ENCODE results near the gene DLEC1. TPM values are rescaled to one million over a fixed set of nuclear protein-coding genes. Genes with fewer than 3 reads are reported as not detected.
"Not testable (repeated sequence)": the region's sequence is repeated elsewhere in the genome, so short reads cannot be mapped to it uniquely, and the experiment has no call there.

The DLEC1 gene
- total RNA-seq, 1 experiment from 2014 or later = 1.3 TPM

GRCh38 chr3:38053813-38054498 lies 14.9 kb downstream of the DLEC1 start:
- not testable (repeated sequence) for H3K27me3 ChIP-seq (ENCODE audit: control insufficient read depth, insufficient read depth, low read length); H3K36me3 ChIP-seq (replicated peaks; ENCODE audit: control insufficient read depth, insufficient read depth, low read length); DNase-seq; H3K4me3 ChIP-seq (ENCODE audit: insufficient read depth, low read depth, low read length)

GRCh38 chr3:38054499-38055001 lies 15.5 kb downstream of the DLEC1 start:
- peaks cover 2% of the 10 kb centered on the region; the same call in 1 of the 2 replicates for H3K27me3 ChIP-seq (ENCODE audit: control insufficient read depth, insufficient read depth, low read length)
- DNase-seq = no peak

GRCh38 chr3:38059148-38059547 lies 20.1 kb downstream of the DLEC1 start:
- no peaks in the 10 kb centered on the region for H3K36me3 ChIP-seq (replicated peaks; ENCODE audit: control insufficient read depth, insufficient read depth, low read length)
- peaks cover 2% of the 10 kb centered on the region; the same call in 1 of the 2 replicates for H3K27me3 ChIP-seq (ENCODE audit: control insufficient read depth, insufficient read depth, low read length)
- no peak overlapping the region for H3K4me3 ChIP-seq (ENCODE audit: insufficient read depth, low read depth, low read length)
- DNase-seq = no peak

More at GRCh38 chr3:38054499-38055001, 15.5 kb downstream of the DLEC1 start:
- Histone ChIP-seq H3K36me3 (replicated peaks; ENCODE audit: control insufficient read depth, insufficient read depth, low read length) (no peaks in the 10 kb centered on the region), H3K4me3 (ENCODE audit: insufficient read depth, low read depth, low read length) (no peak overlapping the region)

- Histone ChIP-seq H3K4me3 (ENCODE audit: insufficient read depth, low read depth, low read length) (no peak overlapping the region), H3K36me3 (replicated peaks; ENCODE audit: control insufficient read depth, insufficient read depth, low read length) (no peaks in the 10 kb centered on the region)
- no peak for DNase-seq
These were observed 20.6 kb downstream of the DLEC1 start for GRCh38 chr3:38059591-38059990.

GRCh38 chr3:38062809-38063208 lies 23.8 kb downstream of the DLEC1 start:
- no peak overlapping the region for H3K4me3 ChIP-seq (ENCODE audit: insufficient read depth, low read depth, low read length)
- no peak for DNase-seq
- no peaks in the 10 kb centered on the region for H3K36me3 ChIP-seq (replicated peaks; ENCODE audit: control insufficient read depth, insufficient read depth, low read length)
- no peaks in the 10 kb centered on the region; the same call in 1 of the 2 replicates for H3K27me3 ChIP-seq (ENCODE audit: control insufficient read depth, insufficient read depth, low read length)

More at GRCh38 chr3:38059591-38059990, 20.6 kb downstream of the DLEC1 start:
- H3K27me3 ChIP-seq (ENCODE audit: control insufficient read depth, insufficient read depth, low read length) = peaks cover 2% of the 10 kb centered on the region; the same call in 1 of the 2 replicates

- not testable (repeated sequence) for H3K4me3 ChIP-seq (ENCODE audit: insufficient read depth, low read depth, low read length); H3K27me3 ChIP-seq (ENCODE audit: control insufficient read depth, insufficient read depth, low read length); H3K36me3 ChIP-seq (replicated peaks; ENCODE audit: control insufficient read depth, insufficient read depth, low read length); DNase-seq
These were observed 25.4 kb downstream of the DLEC1 start for GRCh38 chr3:38064453-38064852.

GRCh38 chr3:38067508-38068233 lies 28.7 kb downstream of the DLEC1 start:
- Histone ChIP-seq H3K36me3 (replicated peaks; ENCODE audit: control insufficient read depth, insufficient read depth, low read length) (no peaks in the 10 kb centered on the region), H3K4me3 (ENCODE audit: insufficient read depth, low read depth, low read length) (no peak overlapping the region), H3K27me3 (ENCODE audit: control insufficient read depth, insufficient read depth, low read length) (no peaks in the 10 kb centered on the region)
- DNase-seq = no peak

- DNase-seq = no peak
- Histone ChIP-seq H3K27me3 (ENCODE audit: control insufficient read depth, insufficient read depth, low read length) (no peaks in the 10 kb centered on the region), H3K4me3 (ENCODE audit: insufficient read depth, low read depth, low read length) (no peak overlapping the region), H3K36me3 (replicated peaks; ENCODE audit: control insufficient read depth, insufficient read depth, low read length) (no peaks in the 10 kb centered on the region)
These were observed 31.0 kb downstream of the DLEC1 start for GRCh38 chr3:38070013-38070412.

- DNase-seq; H3K27me3 ChIP-seq (ENCODE audit: control insufficient read depth, insufficient read depth, low read length); H3K4me3 ChIP-seq (ENCODE audit: insufficient read depth, low read depth, low read length); H3K36me3 ChIP-seq (replicated peaks; ENCODE audit: control insufficient read depth, insufficient read depth, low read length): not testable (repeated sequence)
These were observed 38.1 kb downstream of the DLEC1 start for GRCh38 chr3:38077073-38077472.

GRCh38 chr3:38082296-38082695 lies 43.3 kb downstream of the DLEC1 start:
- not testable (repeated sequence) for H3K36me3 ChIP-seq (replicated peaks; ENCODE audit: control insufficient read depth, insufficient read depth, low read length); H3K4me3 ChIP-seq (ENCODE audit: insufficient read depth, low read depth, low read length); DNase-seq; H3K27me3 ChIP-seq (ENCODE audit: control insufficient read depth, insufficient read depth, low read length)

- H3K36me3 ChIP-seq (replicated peaks; ENCODE audit: control insufficient read depth, insufficient read depth, low read length); H3K4me3 ChIP-seq (ENCODE audit: insufficient read depth, low read depth, low read length); DNase-seq; H3K27me3 ChIP-seq (ENCODE audit: control insufficient read depth, insufficient read depth, low read length): not testable (repeated sequence)
These were observed 44.2 kb downstream of the DLEC1 start for GRCh38 chr3:38083254-38083653.

- Histone ChIP-seq H3K36me3 (replicated peaks; ENCODE audit: control insufficient read depth, insufficient read depth, low read length) (no peaks in the 10 kb centered on the region), H3K4me3 (ENCODE audit: insufficient read depth, low read depth, low read length) (no peak overlapping the region), H3K27me3 (ENCODE audit: control insufficient read depth, insufficient read depth, low read length) (no peaks in the 10 kb centered on the region)
- DNase-seq = no peak
These were observed 44.9 kb downstream of the DLEC1 start for GRCh38 chr3:38083871-38084333.

GRCh38 chr3:38084334-38085310 lies 45.6 kb downstream of the DLEC1 start:
- no peaks in the 10 kb centered on the region for H3K27me3 ChIP-seq (ENCODE audit: control insufficient read depth, insufficient read depth, low read length)

GRCh38 chr3:38085311-38085942 lies 46.4 kb downstream of the DLEC1 start:
- Histone ChIP-seq H3K4me3 (ENCODE audit: insufficient read depth, low read depth, low read length) (no peak overlapping the region), H3K36me3 (replicated peaks; ENCODE audit: control insufficient read depth, insufficient read depth, low read length) (no peaks in the 10 kb centered on the region), H3K27me3 (ENCODE audit: control insufficient read depth, insufficient read depth, low read length) (no peaks in the 10 kb centered on the region)
- peak; percentile 37 for DNase-seq

More at GRCh38 chr3:38084334-38085310, 45.6 kb downstream of the DLEC1 start:
- Histone ChIP-seq H3K36me3 (replicated peaks; ENCODE audit: control insufficient read depth, insufficient read depth, low read length) (no peaks in the 10 kb centered on the region), H3K4me3 (ENCODE audit: insufficient read depth, low read depth, low read length) (no peak overlapping the region)
- DNase-seq = peak; percentile 62

Measured in H7 (cell line).